Measurements from ENCODE around the gene B9D1. TPM values are rescaled to one million over a fixed set of nuclear protein-coding genes. Genes with fewer than 3 reads are reported as not detected.
A peak's percentile ranks its signal among the peaks of the same experiment; 100 is the strongest.
"Not testable (repeated sequence)": the region's sequence is repeated elsewhere in the genome, so short reads cannot be mapped to it uniquely, and the experiment has no call there.

Gene B9D1
- total RNA-seq, 1 donor from 2014 or later, result 9.2 TPM

GRCh38 chr17:19357761-19358160, 4.8 kb downstream of the B9D1 start:
- DNase-seq, result no peak

GRCh38 chr17:19357351-19357750, 5.2 kb downstream of the B9D1 start:
- DNase-seq, result no peak

GRCh38 chr17:19354748-19355147, 7.8 kb downstream of the B9D1 start:
- no peak for DNase-seq

- DNase-seq, result not testable (repeated sequence)
These were observed 9.1 kb downstream of the B9D1 start for GRCh38 chr17:19353401-19353800.

- no peak for DNase-seq
These were observed 13.7 kb downstream of the B9D1 start for GRCh38 chr17:19348806-19349205.

GRCh38 chr17:19348081-19348650, 14.4 kb downstream of the B9D1 start:
- no peak for DNase-seq

- DNase-seq, result no peak
These were observed 15.0 kb downstream of the B9D1 start for GRCh38 chr17:19347323-19348080.

- DNase-seq, result no peak
These were observed 15.9 kb downstream of the B9D1 start for GRCh38 chr17:19346351-19347255.

GRCh38 chr17:19345486-19346350, 16.8 kb downstream of the B9D1 start:
- no peak for DNase-seq

GRCh38 chr17:19345067-19345460, 17.5 kb downstream of the B9D1 start:
- no peak for DNase-seq

- no peak for DNase-seq
These were observed 18.0 kb downstream of the B9D1 start for GRCh38 chr17:19344311-19345066.

- no peak for DNase-seq
These were observed 18.8 kb downstream of the B9D1 start for GRCh38 chr17:19343671-19344151.

GRCh38 chr17:19343256-19343630, 19.3 kb downstream of the B9D1 start:
- no peak for DNase-seq

- no peak for DNase-seq
These were observed 19.8 kb downstream of the B9D1 start for GRCh38 chr17:19342611-19343255.

GRCh38 chr17:19341641-19342610, 20.6 kb downstream of the B9D1 start:
- peak; percentile 21 for DNase-seq

GRCh38 chr17:19341211-19341631, 21.3 kb downstream of the B9D1 start:
- no peak for DNase-seq

GRCh38 chr17:19339341-19339815, 23.1 kb downstream of the B9D1 start:
- no peak for DNase-seq

GRCh38 chr17:19338031-19338990, 24.2 kb downstream of the B9D1 start:
- DNase-seq, result no peak
